Measurements from ENCODE around the gene UBE3C.
"Not testable (repeated sequence)": the region's sequence is repeated elsewhere in the genome, so short reads cannot be mapped to it uniquely, and the experiment has no call there.

The UBE3C gene

GRCh38 chr7:157241631-157242030, 102.9 kb downstream of the UBE3C start:
- DNase-seq, result no peak

GRCh38 chr7:157244516-157245294, 106.0 kb downstream of the UBE3C start:
- no peak for DNase-seq

GRCh38 chr7:157246052-157246451, 107.3 kb downstream of the UBE3C start:
- no peak for DNase-seq

GRCh38 chr7:157248659-157249058, 109.9 kb downstream of the UBE3C start:
- DNase-seq, result no peak

GRCh38 chr7:157250605-157251228, 112.0 kb downstream of the UBE3C start:
- peak; percentile 88 for DNase-seq

- DNase-seq, result not testable (repeated sequence)
Observed at GRCh38 chr7:157251817-157252216, 113.1 kb downstream of the UBE3C start.

- no peak for DNase-seq
Observed at GRCh38 chr7:157253850-157254249, 115.1 kb downstream of the UBE3C start.

- not testable (repeated sequence) for DNase-seq
Observed at GRCh38 chr7:157254781-157255180, 116.1 kb downstream of the UBE3C start.

GRCh38 chr7:157255201-157255606, 116.5 kb downstream of the UBE3C start:
- no peak for DNase-seq

GRCh38 chr7:157263156-157263555, 124.4 kb downstream of the UBE3C start:
- DNase-seq, result no peak

- no peak for DNase-seq
Observed at GRCh38 chr7:157265051-157265450, 126.3 kb downstream of the UBE3C start.

GRCh38 chr7:157266272-157266671, 127.5 kb downstream of the UBE3C start:
- no peak for DNase-seq

GRCh38 chr7:157267516-157267915, 128.8 kb downstream of the UBE3C start:
- DNase-seq, result no peak

- DNase-seq, result no peak
Observed at GRCh38 chr7:157267956-157268355, 129.2 kb downstream of the UBE3C start.

GRCh38 chr7:157268540-157268939, 129.8 kb downstream of the UBE3C start:
- no peak for DNase-seq

- no peak for DNase-seq
Observed at GRCh38 chr7:157269341-157270059, 130.8 kb downstream of the UBE3C start.

GRCh38 chr7:157270060-157270444, 131.3 kb downstream of the UBE3C start:
- DNase-seq, result no peak

- no peak for DNase-seq
Observed at GRCh38 chr7:157271315-157271990, 132.7 kb downstream of the UBE3C start.

GRCh38 chr7:157271991-157272324, 133.2 kb downstream of the UBE3C start:
- peak; percentile 47 for DNase-seq

- no peak for DNase-seq
Observed at GRCh38 chr7:157272351-157273207, 133.9 kb downstream of the UBE3C start.

- peak; percentile 87 for DNase-seq
Observed at GRCh38 chr7:157273208-157274093, 134.7 kb downstream of the UBE3C start.

Data from hematopoietic multipotent progenitor cell treated with erythropoietin and hydrocortisone succinate and interleukin-3 and kit ligand, for 4 days (in vitro differentiated cells).